RPMI8226 (cell line): ENCODE results near the gene FAM20C.

Source experiments
- DNase-seq: peaks from one replicate; pipeline ENCODE4 v3.0.0-alpha.2; 2015

FAM20C gene

GRCh38 chr7:247636-248035 lies 55.3 kb downstream of the FAM20C start:
- DNase-seq, result peak; percentile 29

- DNase-seq, result no peak
Observed at GRCh38 chr7:248732-249435, 56.5 kb downstream of the FAM20C start.

- no peak for DNase-seq
Observed at GRCh38 chr7:249989-250388, 57.6 kb downstream of the FAM20C start.

GRCh38 chr7:250523-250922 lies 58.2 kb downstream of the FAM20C start:
- no peak for DNase-seq

- no peak for DNase-seq
Observed at GRCh38 chr7:251005-251404, 58.6 kb downstream of the FAM20C start.

GRCh38 chr7:251446-252175 lies 59.2 kb downstream of the FAM20C start:
- no peak for DNase-seq

GRCh38 chr7:252216-252965 lies 60.0 kb downstream of the FAM20C start:
- no peak for DNase-seq

- DNase-seq, result no peak
Observed at GRCh38 chr7:252981-253380, 60.6 kb downstream of the FAM20C start.

- no peak for DNase-seq
Observed at GRCh38 chr7:253581-254336, 61.4 kb downstream of the FAM20C start.

GRCh38 chr7:254337-255037 lies 62.1 kb downstream of the FAM20C start:
- DNase-seq, result no peak

- DNase-seq, result no peak
Observed at GRCh38 chr7:255038-255435, 62.7 kb downstream of the FAM20C start.

- DNase-seq, result no peak
Observed at GRCh38 chr7:255721-256361, 63.5 kb downstream of the FAM20C start.

- no peak for DNase-seq
Observed at GRCh38 chr7:256461-256940, 64.1 kb downstream of the FAM20C start.

- DNase-seq, result no peak
Observed at GRCh38 chr7:256981-257646, 64.7 kb downstream of the FAM20C start.

GRCh38 chr7:257647-257992 lies 65.2 kb downstream of the FAM20C start:
- no peak for DNase-seq

- no peak for DNase-seq
Observed at GRCh38 chr7:258476-259190, 66.3 kb downstream of the FAM20C start.

GRCh38 chr7:259191-259505 lies 66.8 kb downstream of the FAM20C start:
- no peak for DNase-seq

GRCh38 chr7:259751-260405 lies 67.5 kb downstream of the FAM20C start:
- DNase-seq, result no peak

- no peak for DNase-seq
Observed at GRCh38 chr7:260441-261281, 68.3 kb downstream of the FAM20C start.
